SW480 (cell line): ENCODE results near the gene PHF12.
A peak's percentile ranks its signal among the peaks of the same experiment; 100 is the strongest.
"Not testable (repeated sequence)": the region's sequence is repeated elsewhere in the genome, so short reads cannot be mapped to it uniquely, and the experiment has no call there.

ENCODE experiments used
- DNase-seq: peaks from one replicate; pipeline ENCODE4 v3.0.0-alpha.2; 2016; ENCODE audit warnings: low spot score

Gene PHF12

GRCh38 chr17:28882154-28882895, 69.0 kb downstream of the PHF12 start:
- DNase-seq = no peak

- DNase-seq = no peak
Observed at GRCh38 chr17:28881533-28882056, 69.7 kb downstream of the PHF12 start.

GRCh38 chr17:28880572-28880945, 70.8 kb downstream of the PHF12 start:
- DNase-seq = no peak

- DNase-seq = no peak
Observed at GRCh38 chr17:28879886-28880571, 71.3 kb downstream of the PHF12 start.

- peak; percentile 33 for DNase-seq
Observed at GRCh38 chr17:28878981-28879380, 72.3 kb downstream of the PHF12 start.

- no peak for DNase-seq
Observed at GRCh38 chr17:28878158-28878910, 73.0 kb downstream of the PHF12 start.

GRCh38 chr17:28877150-28877711, 74.1 kb downstream of the PHF12 start:
- DNase-seq = not testable (repeated sequence)

GRCh38 chr17:28875848-28876550, 75.3 kb downstream of the PHF12 start:
- DNase-seq = no peak

- DNase-seq = no peak
Observed at GRCh38 chr17:28874750-28875149, 76.6 kb downstream of the PHF12 start.

GRCh38 chr17:28873839-28874238, 77.5 kb downstream of the PHF12 start:
- DNase-seq = no peak

GRCh38 chr17:28871056-28871579, 80.2 kb downstream of the PHF12 start:
- no peak for DNase-seq

- DNase-seq = no peak
Observed at GRCh38 chr17:28867276-28867675, 84.0 kb downstream of the PHF12 start.

GRCh38 chr17:28865946-28866752, 85.2 kb downstream of the PHF12 start:
- DNase-seq = no peak

- no peak for DNase-seq
Observed at GRCh38 chr17:28864991-28865849, 86.1 kb downstream of the PHF12 start.

- DNase-seq = no peak
Observed at GRCh38 chr17:28863953-28864352, 87.4 kb downstream of the PHF12 start.

- no peak for DNase-seq
Observed at GRCh38 chr17:28862561-28862960, 88.8 kb downstream of the PHF12 start.

GRCh38 chr17:28861393-28862203, 89.7 kb downstream of the PHF12 start:
- DNase-seq = no peak

- no peak for DNase-seq
Observed at GRCh38 chr17:28860363-28860808, 90.9 kb downstream of the PHF12 start.
